Measurements from ENCODE around the gene CHAMP1. TPM values are rescaled to one million over a fixed set of nuclear protein-coding genes. Genes with fewer than 3 reads are reported as not detected.
A peak's percentile ranks its signal among the peaks of the same experiment; 100 is the strongest.

Gene CHAMP1
- total RNA-seq, 1 donor from 2014 or later, result 29.5 TPM

GRCh38 chr13:114315074-114315785 lies 927 bp downstream of the CHAMP1 start:
- TF ChIP-seq CTCF (IDR thresholded peaks at IDR 0.05; ENCODE audit: partially characterized antibody, unreplicated experiment), result no peak
- Mint-ChIP-seq H3K9me3 (ENCODE audit: unreplicated experiment) (peaks cover 3% of the 10 kb centered on the region), H3K27me3 (ENCODE audit: unreplicated experiment) (peaks cover 8% of the 10 kb centered on the region), H3K36me3 (ENCODE audit: unreplicated experiment) (no peaks in the 10 kb centered on the region), H3K4me1 (ENCODE audit: low read depth, unreplicated experiment) (peaks cover 22% of the 10 kb centered on the region), H3K4me3 (ENCODE audit: unreplicated experiment) (peak overlapping the region; percentile 97), H3K27ac (ENCODE audit: unreplicated experiment) (peak overlapping the region; percentile 87)
- DNase-seq, result no peak

- peaks cover 2% of the 10 kb centered on the region for H3K36me3 Mint-ChIP-seq (ENCODE audit: unreplicated experiment)
- peak overlapping the region; percentile 55 for H3K27ac Mint-ChIP-seq (ENCODE audit: unreplicated experiment)
- peaks cover 15% of the 10 kb centered on the region for H3K4me1 Mint-ChIP-seq (ENCODE audit: low read depth, unreplicated experiment)
- peaks cover 7% of the 10 kb centered on the region for H3K27me3 Mint-ChIP-seq (ENCODE audit: unreplicated experiment)
- no peak overlapping the region for H3K4me3 Mint-ChIP-seq (ENCODE audit: unreplicated experiment)
- DNase-seq, result no peak
- TF ChIP-seq CTCF (IDR thresholded peaks at IDR 0.05; ENCODE audit: partially characterized antibody, unreplicated experiment), result no peak
- H3K9me3 Mint-ChIP-seq (ENCODE audit: unreplicated experiment), result peaks cover 3% of the 10 kb centered on the region
These were observed 4.3 kb downstream of the CHAMP1 start for GRCh38 chr13:114318624-114319023.

GRCh38 chr13:114319441-114319913 lies 5.2 kb downstream of the CHAMP1 start:
- H3K36me3 Mint-ChIP-seq (ENCODE audit: unreplicated experiment), result peaks cover 10% of the 10 kb centered on the region
- peaks cover 15% of the 10 kb centered on the region for H3K4me1 Mint-ChIP-seq (ENCODE audit: low read depth, unreplicated experiment)
- TF ChIP-seq CTCF (IDR thresholded peaks at IDR 0.05; ENCODE audit: partially characterized antibody, unreplicated experiment), result no peak
- peak overlapping the region; percentile 19 for H3K27ac Mint-ChIP-seq (ENCODE audit: unreplicated experiment)
- H3K4me3 Mint-ChIP-seq (ENCODE audit: unreplicated experiment), result no peak overlapping the region
- H3K27me3 Mint-ChIP-seq (ENCODE audit: unreplicated experiment), result peaks cover 3% of the 10 kb centered on the region
- H3K9me3 Mint-ChIP-seq (ENCODE audit: unreplicated experiment), result peaks cover 3% of the 10 kb centered on the region
- no peak for DNase-seq

GRCh38 chr13:114320065-114320464 lies 5.8 kb downstream of the CHAMP1 start:
- Mint-ChIP-seq H3K27me3 (ENCODE audit: unreplicated experiment) (peaks cover 2% of the 10 kb centered on the region), H3K9me3 (ENCODE audit: unreplicated experiment) (peaks cover 3% of the 10 kb centered on the region), H3K4me1 (ENCODE audit: low read depth, unreplicated experiment) (peaks cover 13% of the 10 kb centered on the region), H3K27ac (ENCODE audit: unreplicated experiment) (peak overlapping the region; percentile 19), H3K4me3 (ENCODE audit: unreplicated experiment) (peak overlapping the region; percentile 3), H3K36me3 (ENCODE audit: unreplicated experiment) (peaks cover 10% of the 10 kb centered on the region)
- TF ChIP-seq CTCF (IDR thresholded peaks at IDR 0.05; ENCODE audit: partially characterized antibody, unreplicated experiment), result no peak
- DNase-seq, result no peak

GRCh38 chr13:114321256-114321655 lies 7.0 kb downstream of the CHAMP1 start:
- TF ChIP-seq CTCF (IDR thresholded peaks at IDR 0.05; ENCODE audit: partially characterized antibody, unreplicated experiment), result no peak
- no peaks in the 10 kb centered on the region for H3K27me3 Mint-ChIP-seq (ENCODE audit: unreplicated experiment)
- DNase-seq, result no peak
- H3K9me3 Mint-ChIP-seq (ENCODE audit: unreplicated experiment), result no peaks in the 10 kb centered on the region
- no peak overlapping the region for H3K4me3 Mint-ChIP-seq (ENCODE audit: unreplicated experiment)
- no peak overlapping the region for H3K27ac Mint-ChIP-seq (ENCODE audit: unreplicated experiment)
- H3K36me3 Mint-ChIP-seq (ENCODE audit: unreplicated experiment), result peaks cover 10% of the 10 kb centered on the region
- H3K4me1 Mint-ChIP-seq (ENCODE audit: low read depth, unreplicated experiment), result peaks cover 8% of the 10 kb centered on the region
